BE2C (cell line): ENCODE data around the gene OSBP.

Source experiments
- DNase-seq: peaks from one replicate; pipeline ENCODE4 v3.0.0-alpha.2; 2020
- H3K27me3 ChIP-seq: fragments of 250-450 bp; sonication (Bioruptor Pico); 2 replicates; pipeline ENCODE4 v1.5.1; 2020; ENCODE audit warnings: mild to moderate bottlenecking
- H3K36me3 ChIP-seq: fragments of 250-450 bp; sonication (Bioruptor Pico); 2 replicates; pipeline ENCODE4 v1.5.1; 2020; ENCODE audit warnings: mild to moderate bottlenecking
- H3K4me1 ChIP-seq: fragments of 250-450 bp; sonication (Bioruptor Pico); 2 replicates; pipeline ENCODE4 v1.5.1; 2020
- H3K4me3 ChIP-seq: 2 replicates; pipeline ENCODE4 v1.5.1; 2011; ENCODE audit warnings: low read depth, low read length
- H3K9me3 ChIP-seq: fragments of 250-450 bp; sonication (Bioruptor Pico); 2 replicates; pipeline ENCODE4 v1.5.1; 2020
- TF ChIP-seq, protein P1 (sequence below): IDR thresholded peaks from 2 replicates; pipeline ENCODE4 v1.5.1; 2012; ENCODE audit warnings: mild to moderate bottlenecking, low read depth, low read length

The OSBP gene

DNA sequence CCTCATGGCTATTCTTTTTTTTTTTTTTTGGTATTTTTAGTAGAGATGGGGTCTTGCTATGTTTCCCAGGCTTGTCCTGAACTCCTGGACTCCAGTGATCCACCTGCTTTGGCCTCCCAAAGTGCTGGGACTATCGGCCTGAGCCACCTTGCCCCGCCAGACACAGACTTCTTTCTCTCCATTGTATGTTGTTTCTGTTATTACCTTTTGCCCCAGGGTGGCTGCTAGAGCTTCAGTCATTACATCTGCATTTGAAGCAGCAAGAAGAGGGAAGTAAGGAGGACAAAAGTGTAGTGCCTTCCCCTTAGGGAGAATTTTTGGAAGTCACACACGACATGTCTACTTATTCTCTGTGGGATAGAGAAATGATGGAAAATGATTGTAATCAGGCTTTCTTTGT, 10.1 kb upstream of the OSBP start:
- no peak for DNase-seq
- Histone ChIP-seq H3K36me3 (no peaks in the 10 kb centered on the region), H3K27me3 (no peaks in the 10 kb centered on the region), H3K4me3 (no peak overlapping the region), H3K4me1 (no peaks in the 10 kb centered on the region), H3K9me3 (no peaks in the 10 kb centered on the region)
- TF ChIP-seq, protein P1, sequence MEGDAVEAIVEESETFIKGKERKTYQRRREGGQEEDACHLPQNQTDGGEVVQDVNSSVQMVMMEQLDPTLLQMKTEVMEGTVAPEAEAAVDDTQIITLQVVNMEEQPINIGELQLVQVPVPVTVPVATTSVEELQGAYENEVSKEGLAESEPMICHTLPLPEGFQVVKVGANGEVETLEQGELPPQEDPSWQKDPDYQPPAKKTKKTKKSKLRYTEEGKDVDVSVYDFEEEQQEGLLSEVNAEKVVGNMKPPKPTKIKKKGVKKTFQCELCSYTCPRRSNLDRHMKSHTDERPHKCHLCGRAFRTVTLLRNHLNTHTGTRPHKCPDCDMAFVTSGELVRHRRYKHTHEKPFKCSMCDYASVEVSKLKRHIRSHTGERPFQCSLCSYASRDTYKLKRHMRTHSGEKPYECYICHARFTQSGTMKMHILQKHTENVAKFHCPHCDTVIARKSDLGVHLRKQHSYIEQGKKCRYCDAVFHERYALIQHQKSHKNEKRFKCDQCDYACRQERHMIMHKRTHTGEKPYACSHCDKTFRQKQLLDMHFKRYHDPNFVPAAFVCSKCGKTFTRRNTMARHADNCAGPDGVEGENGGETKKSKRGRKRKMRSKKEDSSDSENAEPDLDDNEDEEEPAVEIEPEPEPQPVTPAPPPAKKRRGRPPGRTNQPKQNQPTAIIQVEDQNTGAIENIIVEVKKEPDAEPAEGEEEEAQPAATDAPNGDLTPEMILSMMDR = no peak

DNA sequence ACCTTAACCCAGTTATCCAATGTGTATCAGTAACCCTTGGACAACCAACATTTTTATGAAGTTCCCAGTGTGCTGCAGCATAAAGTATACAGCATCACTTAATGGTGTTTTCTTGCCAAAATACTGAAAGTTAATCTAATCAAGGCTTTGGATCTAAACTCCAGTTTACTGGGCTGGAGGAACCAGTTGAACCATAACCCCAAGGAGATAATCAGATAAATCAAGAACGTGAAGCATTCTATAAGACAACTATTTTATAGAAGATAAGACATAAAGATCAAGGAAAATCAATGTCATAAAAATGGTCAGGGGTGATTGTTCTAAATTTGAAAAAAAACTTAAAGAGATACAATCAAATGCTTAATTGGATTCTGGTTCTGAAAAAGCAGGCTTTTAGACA, 2.3 kb upstream of the OSBP start:
- Histone ChIP-seq H3K4me1 (no peaks in the 10 kb centered on the region), H3K27me3 (no peaks in the 10 kb centered on the region), H3K4me3 (no peak overlapping the region), H3K36me3 (no peaks in the 10 kb centered on the region), H3K9me3 (no peaks in the 10 kb centered on the region)
- TF ChIP-seq, protein P1 = no peak
- no peak for DNase-seq

DNA sequence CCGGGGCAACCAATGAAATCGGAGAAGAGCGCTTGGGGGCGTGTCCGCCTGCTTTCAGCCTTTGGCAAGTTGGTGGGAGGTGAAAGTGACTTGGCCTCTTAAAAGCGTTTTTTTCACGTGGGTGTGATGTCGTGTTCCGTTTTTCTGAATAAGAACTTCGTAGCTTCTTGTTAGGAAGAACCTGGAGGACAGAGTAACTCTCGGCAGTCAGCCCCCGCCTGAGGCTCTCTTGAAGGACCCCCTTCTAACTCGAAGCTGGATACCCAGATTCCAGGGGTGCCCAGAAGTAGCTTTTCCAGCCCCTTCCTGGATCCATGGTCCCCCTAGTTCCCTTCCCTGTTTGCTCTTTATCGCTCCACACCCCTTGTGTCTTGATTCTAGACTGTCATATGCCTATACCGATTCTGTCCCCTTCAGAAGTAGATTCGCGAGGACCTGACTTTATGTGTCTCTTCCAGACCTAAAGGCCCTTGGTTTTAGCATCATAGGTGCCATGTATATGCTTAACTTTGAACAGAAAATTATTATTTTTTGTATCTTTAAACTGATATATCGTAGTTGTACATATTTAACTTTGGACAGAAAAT, 915 bp upstream of the OSBP start:
- TF ChIP-seq, protein P1 = no peak
- peak overlapping the region; percentile 60 for H3K4me3 ChIP-seq
- H3K36me3 ChIP-seq = no peaks in the 10 kb centered on the region
- no peaks in the 10 kb centered on the region for H3K4me1 ChIP-seq
- no peaks in the 10 kb centered on the region for H3K27me3 ChIP-seq
- peak; percentile 87 for DNase-seq
- H3K9me3 ChIP-seq = no peaks in the 10 kb centered on the region

DNA sequence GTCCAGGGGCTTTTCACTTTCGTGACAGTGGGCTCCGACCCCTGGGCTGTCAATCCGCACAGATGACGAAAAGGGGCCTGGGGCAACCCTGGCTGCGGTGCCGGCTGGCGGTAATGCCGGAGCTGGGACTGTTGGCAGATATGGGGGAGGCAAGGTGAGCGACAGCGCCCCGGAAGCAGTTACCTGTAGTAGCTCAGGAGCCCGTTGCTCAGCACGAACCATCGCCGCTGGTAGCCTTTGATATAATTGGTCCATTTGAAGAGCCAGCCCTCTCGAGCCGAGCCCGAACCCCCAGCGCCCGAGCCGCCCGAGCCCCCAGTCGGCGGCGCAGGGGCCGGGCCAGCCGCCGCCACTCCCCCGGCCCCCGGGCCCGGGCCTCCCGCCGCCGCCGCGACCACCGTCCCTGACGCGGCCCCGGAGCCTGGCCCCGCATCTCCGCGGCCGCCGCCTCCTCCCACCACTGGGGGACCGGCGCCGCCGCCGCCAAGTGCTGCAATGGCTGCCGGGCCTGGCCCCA, 396 bp downstream of the OSBP start:
- peak overlapping the region; percentile 82 for H3K4me3 ChIP-seq
- H3K4me1 ChIP-seq = no peaks in the 10 kb centered on the region
- DNase-seq = peak; percentile 11
- H3K36me3 ChIP-seq = peaks cover 1% of the 10 kb centered on the region; the same call in 1 of the 2 replicates
- H3K27me3 ChIP-seq = no peaks in the 10 kb centered on the region
- TF ChIP-seq, protein P1 = no peak
- H3K9me3 ChIP-seq = no peaks in the 10 kb centered on the region

DNA sequence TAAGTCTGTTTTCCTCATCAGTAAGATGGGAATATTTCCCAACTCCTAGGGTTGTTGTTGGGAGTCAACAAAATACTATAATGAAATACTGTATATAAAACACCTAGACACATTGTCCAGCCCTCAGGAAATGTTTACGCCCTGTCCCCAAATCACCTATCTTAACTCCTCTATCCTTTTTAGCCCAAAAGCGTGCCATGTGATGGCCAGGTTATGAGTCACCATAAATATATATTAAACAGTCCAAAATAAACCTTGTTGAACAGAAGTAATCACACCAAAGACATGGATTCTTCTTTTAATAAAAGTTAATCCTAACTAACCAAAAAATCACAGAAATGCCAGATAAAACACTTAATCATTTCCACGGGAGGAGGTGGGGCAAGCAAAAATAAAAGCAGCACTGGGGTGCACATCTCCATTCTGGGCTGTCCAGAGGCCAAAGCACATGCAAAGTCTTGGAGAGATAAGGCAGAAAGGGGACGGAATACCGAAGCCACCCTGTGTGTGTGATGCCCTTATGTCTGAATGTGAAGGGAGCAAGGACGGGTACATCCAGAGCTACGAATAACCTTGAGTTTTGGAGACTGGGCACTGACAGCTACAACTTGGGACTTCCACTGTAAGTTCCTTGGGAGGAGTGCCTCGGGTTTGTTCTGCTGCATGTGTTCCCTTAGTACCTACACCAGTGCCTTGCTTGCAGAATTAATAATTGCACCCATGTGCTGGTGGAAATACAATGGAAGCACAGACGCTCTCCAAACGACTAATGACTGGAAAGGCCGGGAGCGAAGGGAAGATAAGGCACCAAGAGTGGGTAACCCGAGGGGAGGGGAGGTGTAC, 1.1 kb downstream of the OSBP start:
- H3K4me1 ChIP-seq = no peaks in the 10 kb centered on the region

More for the DNA sequence above, 1.1 kb downstream of the OSBP start:
- Histone ChIP-seq H3K9me3 (no peaks in the 10 kb centered on the region), H3K36me3 (peaks cover 2% of the 10 kb centered on the region; the same call in 1 of the 2 replicates), H3K27me3 (no peaks in the 10 kb centered on the region), H3K4me3 (peak overlapping the region; percentile 82)
- TF ChIP-seq, protein P1 = no peak
- DNase-seq = no peak
